ENCODE measurements around the gene ADNP2.
A peak's percentile ranks its signal among the peaks of the same experiment; 100 is the strongest.

Gene ADNP2

DNA sequence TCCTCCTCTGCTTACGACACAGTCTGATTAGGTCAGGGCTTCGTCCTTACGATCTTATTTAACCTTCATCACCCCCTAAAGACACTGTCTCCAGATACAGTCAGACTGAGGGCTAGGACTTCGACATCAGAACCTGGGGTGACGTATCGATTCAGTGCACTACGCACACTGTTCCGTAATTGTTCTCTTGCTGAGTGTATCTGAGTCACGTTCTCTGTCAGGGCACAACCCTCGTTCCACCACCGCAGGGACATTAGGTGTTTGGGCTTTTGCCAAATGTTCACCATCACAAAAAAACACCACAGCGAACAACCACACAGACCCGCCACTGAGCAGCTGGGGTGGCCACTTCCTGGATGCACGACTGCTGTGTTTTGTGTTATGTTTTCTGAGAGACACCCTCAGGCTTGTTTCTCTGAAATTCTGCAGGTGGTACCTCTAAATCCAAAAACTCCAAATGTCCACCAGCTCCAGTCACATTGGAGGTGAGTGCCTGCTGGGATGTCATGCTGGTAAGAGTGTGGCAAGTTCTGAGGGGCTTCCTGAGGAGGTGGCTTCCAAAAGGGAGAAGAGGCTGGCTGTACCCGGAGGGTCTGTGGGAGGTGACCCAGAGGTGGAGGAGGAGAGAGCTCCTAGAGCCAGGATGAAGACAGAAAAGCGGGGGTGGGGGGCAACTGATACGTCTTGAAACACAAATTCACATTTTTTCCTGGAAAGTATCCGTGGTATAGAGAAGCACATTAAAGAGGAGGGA is 66.6 kb downstream of the ADNP2 start:
- DNase-seq, result peak; percentile 45

DNA sequence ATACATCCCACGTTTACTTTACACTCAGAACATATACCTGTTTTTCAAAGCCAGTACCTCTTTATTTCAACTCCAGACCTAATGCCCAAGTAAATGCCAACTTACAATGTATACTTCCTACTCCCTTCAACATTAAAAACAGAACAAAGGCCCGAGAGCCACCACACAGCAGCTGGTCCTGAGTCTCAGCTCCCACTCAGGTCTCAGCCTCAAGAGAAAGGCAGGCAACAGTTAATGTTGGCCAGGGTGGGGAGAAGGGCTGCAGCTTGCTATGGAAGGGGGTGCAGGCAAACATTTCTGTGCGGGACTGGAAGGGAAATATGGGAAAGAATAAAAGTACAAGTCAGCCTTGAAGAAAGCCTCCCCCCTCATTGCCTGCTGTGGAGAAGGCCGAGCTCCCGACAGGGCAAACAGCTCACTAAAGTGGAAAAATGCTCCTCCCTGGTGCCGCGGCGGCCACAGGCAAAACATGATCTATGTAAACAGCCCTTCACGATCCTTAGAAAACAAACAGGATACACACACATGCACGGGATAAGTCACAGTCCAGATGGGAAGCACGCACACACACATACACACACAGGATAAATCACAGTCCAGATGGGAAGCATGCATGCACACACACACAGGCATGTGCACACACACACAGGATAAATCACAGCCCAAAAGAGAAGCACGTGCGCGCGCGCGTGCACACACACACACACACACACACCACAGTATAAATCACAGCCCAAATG is 67.4 kb downstream of the ADNP2 start:
- no peak for DNase-seq

GRCh38 chr18:80177128-80177527 is 68.1 kb downstream of the ADNP2 start:
- no peak for DNase-seq

- no peak for DNase-seq
Measured at GRCh38 chr18:80178935-80179818, 70.1 kb downstream of the ADNP2 start.

- DNase-seq, result peak; percentile 82
Measured at GRCh38 chr18:80179857-80180558, 70.9 kb downstream of the ADNP2 start.

- no peak for DNase-seq
Measured at GRCh38 chr18:80180778-80181564, 71.9 kb downstream of the ADNP2 start.

DNA sequence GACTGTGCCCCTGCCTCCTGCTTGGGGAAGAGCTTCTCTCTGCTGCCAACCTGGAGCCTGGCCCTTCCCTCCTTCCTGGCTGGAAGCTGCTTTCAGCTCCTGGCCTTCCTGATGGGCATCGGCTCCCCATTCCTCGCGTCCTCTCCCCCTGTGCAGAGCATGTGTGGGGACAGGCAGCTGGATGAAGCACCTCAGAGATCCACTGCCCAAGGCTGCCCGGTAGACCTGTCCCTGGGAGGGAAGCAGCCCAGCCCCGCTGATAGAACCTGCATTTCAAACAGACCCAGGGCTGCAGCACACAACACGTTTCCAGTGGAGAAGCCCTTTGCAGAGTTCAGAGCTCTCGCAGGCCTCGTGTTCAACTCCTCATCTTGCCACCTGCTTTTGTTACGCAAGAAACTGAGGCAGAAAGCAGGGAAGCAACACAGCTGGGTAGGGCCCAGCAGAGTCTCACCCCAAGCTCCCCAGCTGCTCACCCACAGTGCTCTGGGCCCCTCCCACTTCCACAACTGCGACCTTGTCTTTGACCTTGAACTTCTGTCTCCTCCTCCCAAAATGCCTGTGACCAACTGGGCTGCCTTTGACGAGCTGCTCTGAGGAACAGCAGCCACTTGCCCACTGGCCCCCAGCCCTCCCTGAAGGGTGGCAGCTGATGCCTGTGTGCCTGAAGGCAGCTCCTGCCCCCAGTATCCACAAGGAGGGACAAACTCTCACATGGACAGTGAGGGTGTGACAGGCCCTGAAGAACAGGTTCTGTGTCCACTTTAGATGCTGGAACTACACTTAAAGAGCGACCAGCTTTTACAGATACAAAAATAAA is 72.8 kb downstream of the ADNP2 start:
- peak; percentile 47 for DNase-seq

DNA sequence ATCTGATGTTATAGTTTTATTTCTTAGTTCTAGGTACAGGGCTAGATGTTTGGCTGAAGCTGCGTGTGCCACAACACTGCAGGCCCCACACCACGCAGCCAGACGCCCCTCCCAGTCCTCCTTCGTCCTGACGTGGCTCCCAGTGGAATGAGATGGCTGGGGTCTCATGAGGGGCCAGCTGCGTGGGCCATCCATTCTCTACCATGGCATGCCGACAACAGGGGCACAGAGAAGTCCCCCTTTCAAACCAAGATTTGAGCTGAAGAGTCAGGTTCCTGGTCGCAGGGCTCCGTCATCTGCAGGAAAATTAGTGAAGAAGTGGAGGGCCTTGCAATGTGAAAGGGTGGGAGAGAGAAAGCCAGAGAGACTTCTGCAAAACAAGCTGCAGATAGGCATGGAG is 73.8 kb downstream of the ADNP2 start:
- DNase-seq, result no peak

- no peak for DNase-seq
Measured at GRCh38 chr18:80183273-80184050, 74.4 kb downstream of the ADNP2 start.

- DNase-seq, result no peak
Measured at GRCh38 chr18:80184243-80184772, 75.2 kb downstream of the ADNP2 start.

- DNase-seq, result no peak
Measured at GRCh38 chr18:80185545-80185944, 76.5 kb downstream of the ADNP2 start.

- DNase-seq, result no peak
Measured at GRCh38 chr18:80187956-80188642, 79.0 kb downstream of the ADNP2 start.

DNA sequence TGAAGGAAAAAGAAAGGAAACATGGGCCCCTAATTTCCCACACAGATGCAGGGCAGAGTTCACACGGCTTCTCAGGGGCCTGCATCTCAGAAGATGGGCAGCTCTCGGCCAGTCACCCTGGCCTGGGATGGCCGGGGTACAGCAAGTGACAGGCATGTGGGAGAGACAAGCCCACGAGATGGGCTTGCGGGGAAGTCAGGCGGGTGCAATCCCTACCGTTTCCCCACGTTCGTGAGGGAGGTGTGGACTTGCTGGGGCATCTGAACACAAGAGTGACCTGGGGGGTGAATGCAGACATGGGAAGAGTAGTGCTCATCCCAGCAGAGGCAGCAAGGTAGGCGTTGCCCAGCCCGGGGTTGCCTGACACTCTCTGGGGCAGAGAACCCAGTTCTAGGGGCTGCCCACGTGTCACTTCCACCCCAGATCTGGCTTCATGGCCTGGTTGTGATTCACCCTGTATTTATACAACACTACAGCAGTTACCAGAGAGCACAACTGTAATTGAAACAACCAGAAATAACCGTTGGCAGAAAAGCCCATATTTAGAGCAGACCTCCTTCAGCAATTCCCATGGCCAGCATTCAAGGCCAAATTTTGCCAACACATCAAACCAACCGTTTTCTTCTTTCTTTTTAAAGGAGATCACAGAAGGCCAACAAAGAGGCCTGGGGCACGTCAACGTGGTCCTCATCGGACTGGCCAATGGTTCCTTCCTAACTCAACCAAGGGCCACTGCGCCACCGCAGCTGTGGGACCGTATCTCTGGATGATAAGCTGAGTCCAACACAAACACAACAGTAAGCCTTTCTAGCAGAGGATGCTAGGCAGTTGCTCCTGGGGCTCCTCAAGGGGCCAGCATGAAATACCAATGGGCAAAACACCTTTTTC is 79.8 kb downstream of the ADNP2 start:
- DNase-seq, result no peak

GRCh38 chr18:80189531-80189865 is 80.4 kb downstream of the ADNP2 start:
- DNase-seq, result no peak
